ENCODE results near the gene ZNF280C. TPM values are rescaled to one million over a fixed set of nuclear protein-coding genes. Genes with fewer than 3 reads are reported as not detected.
A peak's percentile ranks its signal among the peaks of the same experiment; 100 is the strongest.

ZNF280C gene
- total and polyA plus RNA-seq, 11 donors = 0.67 to 2.6 (median 1.7) TPM

GRCh38 chrX:130165703-130166502 lies 102.8 kb downstream of the ZNF280C start, which contains the start of gene AIFM1:
AIFM1 (minus strand) TSS chrX:130165841; CDS start chrX:130165656, 185 bp downstream.
- peak; percentile 91 to 95 (median 94) for DNase-seq
- Histone ChIP-seq H3K4me1 (peaks cover 0 to 25% (median 12%) of the 10 kb centered on the region in 12 donors), H3K4me3 (peak within 1 kb of the TSS; percentile 8 to 93 (median 68)), H3K9me3 (no peaks in the 10 kb centered on the region), H3K36me3 (peaks cover 0 to 8% (median 0%) of the 10 kb centered on the region in 9 donors), H3K27ac (peak within 1 kb of the TSS; percentile 80 to 97 (median 88)), H3K27me3 (peaks cover 0 to 4% (median 0%) of the 10 kb centered on the region in 9 donors)
- 0 to 46% (median 23%) methylated on average over 48 to 50 of the region's 50 CpGs for WGBS, 4 donors
- peak; percentile 97 to 98 (median 98) for ATAC-seq
- intact Hi-C loops (cut with DNase I) = loop anchor here in 2 of 10 donors (1.0 to 5.0 kb wide), 2 partner anchors 39 to 46 kb away; no protein-coding TSS in a partner anchor
- TF ChIP-seq POLR2A (IDR thresholded peaks at IDR 0.05) (peak in 1 of 2 donors; percentile 61), CTCF (IDR thresholded peaks at IDR 0.05) (no peak)

- peaks cover 0 to 25% (median 10%) of the 10 kb centered on the region in 12 donors for H3K4me1 ChIP-seq
- H3K27ac ChIP-seq = peak overlapping the region; percentile 80 to 97 (median 88)
- intact Hi-C loops (cut with DNase I) = loop anchor here in 2 of 10 donors (1.0 to 5.0 kb wide), 2 partner anchors 38 to 45 kb away; no protein-coding TSS in a partner anchor
- H3K36me3 ChIP-seq = peaks cover 0 to 8% (median 0%) of the 10 kb centered on the region in 9 donors
- peak overlapping the region; percentile 8 to 93 (median 68) for H3K4me3 ChIP-seq
- DNase-seq = peak in 1 of 5 donors; percentile 39
- WGBS, 4 donors = 0 to 37% (median 17%) methylated on average over 21 to 32 of the region's 32 CpGs
- H3K27me3 ChIP-seq = peaks cover 0 to 4% (median 0%) of the 10 kb centered on the region in 9 donors
- no peak for TF ChIP-seq CTCF (IDR thresholded peaks at IDR 0.05)
- TF ChIP-seq POLR2A (IDR thresholded peaks at IDR 0.05) = no peak
- no peaks in the 10 kb centered on the region for H3K9me3 ChIP-seq
- peak in 1 of 4 donors; percentile 41 for ATAC-seq
These were observed 103.5 kb downstream of the ZNF280C start for GRCh38 chrX:130165181-130165702.

- intact Hi-C loops (cut with DNase I) = no loop called here
- DNase-seq = no peak
- no peak for TF ChIP-seq CTCF (IDR thresholded peaks at IDR 0.05)
- no peak for TF ChIP-seq POLR2A (IDR thresholded peaks at IDR 0.05)
- 46 to 72% (median 52%) methylated on average over 2 of the region's 2 CpGs for WGBS, 4 donors
- no peaks in the 10 kb centered on the region for H3K9me3 ChIP-seq
- H3K27ac ChIP-seq = no peak overlapping the region
- no peak overlapping the region for H3K4me3 ChIP-seq
- peaks cover 0 to 8% (median 0%) of the 10 kb centered on the region in 9 donors for H3K36me3 ChIP-seq
- H3K27me3 ChIP-seq = peaks cover 0 to 2% (median 0%) of the 10 kb centered on the region in 9 donors
- no peak for ATAC-seq
- H3K4me1 ChIP-seq = peaks cover 0 to 25% (median 10%) of the 10 kb centered on the region in 12 donors
These were observed 105.3 kb downstream of the ZNF280C start for GRCh38 chrX:130163398-130163797.

Measured in heart left ventricle (tissue), 16 donors.